22Rv1 (cell line): ENCODE data around the gene DIABLO.

Experiments used
- ZFX ChIP-seq: fragments of 450-650 bp; IDR thresholded peaks from 2 replicates; pipeline ENCODE4 v1.6.1; 2017; ENCODE audit warnings: antibody characterized with exemption, borderline replicate concordance
- TF ChIP-seq, protein P1 (sequence below): fragments of 450-650 bp; IDR thresholded peaks from 2 replicates; pipeline ENCODE4 v1.5.1; 2017; ENCODE audit warnings: mild to moderate bottlenecking

DNA sequence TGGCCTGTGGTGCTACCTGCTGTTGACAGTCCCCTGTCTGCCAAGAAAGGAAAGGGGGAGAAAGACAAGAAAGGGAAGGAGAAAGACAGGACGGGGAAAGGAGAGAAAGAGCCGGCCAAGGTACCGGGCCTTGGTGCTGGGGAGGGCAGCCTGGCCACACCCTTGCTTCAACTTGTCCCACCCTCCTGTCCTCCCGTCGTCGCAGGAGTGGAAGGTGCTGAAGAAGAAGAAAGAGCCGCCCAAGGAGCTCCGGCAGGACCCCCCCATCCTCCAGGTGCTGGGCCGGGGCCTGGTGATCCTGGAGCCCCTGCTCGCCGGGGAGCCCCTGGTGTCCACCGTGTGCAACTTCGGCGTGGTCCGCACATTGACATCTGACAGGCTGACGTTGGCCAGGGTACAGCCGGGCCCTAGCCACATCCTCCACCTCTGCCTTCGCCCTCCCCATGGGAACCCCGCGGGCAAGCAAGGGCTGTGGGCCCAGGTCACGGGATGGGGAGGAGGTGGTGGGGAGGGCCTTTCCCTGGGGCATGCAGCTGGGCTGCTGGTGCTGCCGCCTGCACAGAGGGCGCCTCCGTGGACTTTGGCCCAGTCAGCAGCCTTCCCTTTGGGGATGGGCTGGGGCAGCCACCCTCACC lies 25.2 kb downstream of the DIABLO start:
- TF ChIP-seq, protein P1, sequence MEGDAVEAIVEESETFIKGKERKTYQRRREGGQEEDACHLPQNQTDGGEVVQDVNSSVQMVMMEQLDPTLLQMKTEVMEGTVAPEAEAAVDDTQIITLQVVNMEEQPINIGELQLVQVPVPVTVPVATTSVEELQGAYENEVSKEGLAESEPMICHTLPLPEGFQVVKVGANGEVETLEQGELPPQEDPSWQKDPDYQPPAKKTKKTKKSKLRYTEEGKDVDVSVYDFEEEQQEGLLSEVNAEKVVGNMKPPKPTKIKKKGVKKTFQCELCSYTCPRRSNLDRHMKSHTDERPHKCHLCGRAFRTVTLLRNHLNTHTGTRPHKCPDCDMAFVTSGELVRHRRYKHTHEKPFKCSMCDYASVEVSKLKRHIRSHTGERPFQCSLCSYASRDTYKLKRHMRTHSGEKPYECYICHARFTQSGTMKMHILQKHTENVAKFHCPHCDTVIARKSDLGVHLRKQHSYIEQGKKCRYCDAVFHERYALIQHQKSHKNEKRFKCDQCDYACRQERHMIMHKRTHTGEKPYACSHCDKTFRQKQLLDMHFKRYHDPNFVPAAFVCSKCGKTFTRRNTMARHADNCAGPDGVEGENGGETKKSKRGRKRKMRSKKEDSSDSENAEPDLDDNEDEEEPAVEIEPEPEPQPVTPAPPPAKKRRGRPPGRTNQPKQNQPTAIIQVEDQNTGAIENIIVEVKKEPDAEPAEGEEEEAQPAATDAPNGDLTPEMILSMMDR = no peak
- TF ChIP-seq ZFX = no peak
